Cardiac muscle cell (in vitro differentiated cells and primary cell): ENCODE measurements around the gene PPP1R13L. TPM values are rescaled to one million over a fixed set of nuclear protein-coding genes. Genes with fewer than 3 reads are reported as not detected.

Experiments used
- DNase-seq, 2 donors: peaks; one replicate each; pipeline versions ENCODE4 v3.0.0 to v3.0.0-alpha.2; 2010 to 2017; ENCODE audit warnings: low read depth in 1 of 2, low spot score in 1 of 2
- H3K27ac ChIP-seq: fragments of 200-600 bp; sonication (generic); 2 replicates; pipeline ENCODE4 v1.5.1; 2016
- H3K27me3 ChIP-seq: fragments of 200-600 bp; sonication (generic); 2 replicates; pipeline ENCODE4 v1.6.0; 2016; ENCODE audit warnings: control low read depth
- H3K36me3 ChIP-seq: fragments of 200-600 bp; sonication (generic); 2 replicates; pipeline ENCODE4 v1.5.1; 2016; ENCODE audit warnings: control low read depth
- H3K4me1 ChIP-seq: fragments of 200-600 bp; sonication (generic); 2 replicates; pipeline ENCODE4 v1.8.1; 2017; ENCODE audit warnings: low read depth, mild to moderate bottlenecking, mixed run types
- H3K4me3 ChIP-seq: fragments of 200-600 bp; sonication (generic); 2 replicates; pipeline ENCODE4 v1.5.1; 2016; ENCODE audit warnings: mild to moderate bottlenecking
- H3K9me3 ChIP-seq: fragments of 200-600 bp; sonication (generic); 2 replicates; pipeline ENCODE4 v1.5.1; 2017; ENCODE audit warnings: low read depth, mild to moderate bottlenecking, control low read depth
- CTCF ChIP-seq: IDR thresholded peaks from 2 replicates; pipeline ENCODE4 v1.5.1; 2012; ENCODE audit warnings: low read depth, mild to moderate bottlenecking, low read length
- polyA plus RNA-seq: library from polyadenylated mRNA; unstranded; fragments of >200 nt; fragmentation: Nextera tagmentation; extraction: Ambion mirVana; gene quantifications from 2 replicates; pipeline ENCODE4 v1.2.1, GENCODE V29; 2016
- total RNA-seq: library from RNA; depleted of rRNA; stranded (reverse); fragments of >200 nt; gene quantifications from 2 replicates; pipeline ENCODE4 v1.2.3, GENCODE V29; 2016

Gene PPP1R13L
- total and polyA plus RNA-seq, 2 experiments from 2014 or later: 39.5 to 118 TPM

GRCh38 chr19:45362291-45362690 lies 42.6 kb downstream of the PPP1R13L start:
- H3K27me3 ChIP-seq: no peaks in the 10 kb centered on the region
- no peak overlapping the region for H3K27ac ChIP-seq
- peaks cover 18% of the 10 kb centered on the region for H3K36me3 ChIP-seq
- H3K4me3 ChIP-seq: no peak overlapping the region
- no peaks in the 10 kb centered on the region for H3K9me3 ChIP-seq
- DNase-seq: no peak
- no peak for TF ChIP-seq CTCF
- no peaks in the 10 kb centered on the region for H3K4me1 ChIP-seq

- H3K27me3 ChIP-seq: no peaks in the 10 kb centered on the region
- DNase-seq: no peak
- no peaks in the 10 kb centered on the region for H3K4me1 ChIP-seq
- no peaks in the 10 kb centered on the region for H3K9me3 ChIP-seq
- peaks cover 22% of the 10 kb centered on the region for H3K36me3 ChIP-seq
- H3K4me3 ChIP-seq: no peak overlapping the region
- H3K27ac ChIP-seq: no peak overlapping the region
- TF ChIP-seq CTCF: no peak
Measured at GRCh38 chr19:45361608-45362007, 43.3 kb downstream of the PPP1R13L start.

- H3K9me3 ChIP-seq: no peaks in the 10 kb centered on the region
- no peak overlapping the region for H3K4me3 ChIP-seq
- no peaks in the 10 kb centered on the region for H3K27me3 ChIP-seq
- TF ChIP-seq CTCF: no peak
- H3K27ac ChIP-seq: no peak overlapping the region
- no peaks in the 10 kb centered on the region for H3K4me1 ChIP-seq
- DNase-seq: no peak
- peaks cover 34% of the 10 kb centered on the region for H3K36me3 ChIP-seq
Measured at GRCh38 chr19:45358213-45358792, 46.6 kb downstream of the PPP1R13L start.

- Histone ChIP-seq H3K27ac (no peak overlapping the region), H3K4me1 (no peaks in the 10 kb centered on the region), H3K27me3 (no peaks in the 10 kb centered on the region), H3K36me3 (peaks cover 38% of the 10 kb centered on the region), H3K4me3 (no peak overlapping the region), H3K9me3 (no peaks in the 10 kb centered on the region)
- TF ChIP-seq CTCF: no peak
- DNase-seq: no peak
Measured at GRCh38 chr19:45357445-45357783, 47.5 kb downstream of the PPP1R13L start.

- DNase-seq: no peak
- TF ChIP-seq CTCF: no peak
- H3K27me3 ChIP-seq: no peaks in the 10 kb centered on the region
- H3K27ac ChIP-seq: no peak overlapping the region
- H3K9me3 ChIP-seq: no peaks in the 10 kb centered on the region
- peaks cover 40% of the 10 kb centered on the region for H3K36me3 ChIP-seq
- no peaks in the 10 kb centered on the region for H3K4me1 ChIP-seq
- H3K4me3 ChIP-seq: no peak overlapping the region
Measured at GRCh38 chr19:45356760-45357444, 48.0 kb downstream of the PPP1R13L start.
